HG03457 (cell line): ENCODE measurements around the gene SYNGR4.

ENCODE experiments used
- ATAC-seq: cut with Tn5 transposase; IDR thresholded peaks from one replicate; pipeline ENCODE4 v1.9.1; 2021; ENCODE audit warnings: moderate number of reproducible peaks; ENCODE audit not compliant: unreplicated experiment

Gene SYNGR4

GRCh38 chr19:48341515-48342413, 22.4 kb upstream of the SYNGR4 start:
- no peak for ATAC-seq

- no peak for ATAC-seq
These were observed 21.8 kb upstream of the SYNGR4 start for GRCh38 chr19:48342414-48342738.

- ATAC-seq, result no peak
These were observed 21.2 kb upstream of the SYNGR4 start for GRCh38 chr19:48342841-48343540.

GRCh38 chr19:48344892-48345291, 19.3 kb upstream of the SYNGR4 start:
- no peak for ATAC-seq

- no peak for ATAC-seq
These were observed 18.0 kb upstream of the SYNGR4 start for GRCh38 chr19:48346191-48346590.

- no peak for ATAC-seq
These were observed 16.1 kb upstream of the SYNGR4 start for GRCh38 chr19:48348045-48348444.

GRCh38 chr19:48348737-48349136, 15.4 kb upstream of the SYNGR4 start:
- no peak for ATAC-seq

- no peak for ATAC-seq
These were observed 13.3 kb upstream of the SYNGR4 start for GRCh38 chr19:48350856-48351255.

- ATAC-seq, result no peak
These were observed 12.8 kb upstream of the SYNGR4 start for GRCh38 chr19:48351341-48351752.

- ATAC-seq, result no peak
These were observed 10.5 kb upstream of the SYNGR4 start for GRCh38 chr19:48353677-48354076.

- ATAC-seq, result no peak
These were observed 9.7 kb upstream of the SYNGR4 start for GRCh38 chr19:48354332-48354992.

GRCh38 chr19:48355365-48355954, 8.7 kb upstream of the SYNGR4 start:
- no peak for ATAC-seq

GRCh38 chr19:48359123-48359522, 5.0 kb upstream of the SYNGR4 start:
- no peak for ATAC-seq

- ATAC-seq, result no peak
These were observed 2.3 kb upstream of the SYNGR4 start for GRCh38 chr19:48361912-48362311.

- ATAC-seq, result peak; percentile 31
These were observed 1.3 kb upstream of the SYNGR4 start for GRCh38 chr19:48362716-48363499.

GRCh38 chr19:48363500-48363809, 712 bp upstream of the SYNGR4 start:
- no peak for ATAC-seq

- ATAC-seq, result no peak
These were observed 606 bp downstream of the SYNGR4 start for GRCh38 chr19:48364598-48365348.

GRCh38 chr19:48365602-48366001, 1.4 kb downstream of the SYNGR4 start:
- ATAC-seq, result no peak

GRCh38 chr19:48367855-48368254, 3.7 kb downstream of the SYNGR4 start:
- no peak for ATAC-seq

GRCh38 chr19:48368936-48369335, 4.8 kb downstream of the SYNGR4 start:
- no peak for ATAC-seq
